ENCODE measurements around the gene STAC. TPM values are rescaled to one million over a fixed set of nuclear protein-coding genes. Genes with fewer than 3 reads are reported as not detected.

The STAC gene
- total and polyA plus RNA-seq, 4 donors: 0.21 to 0.56 (median 0.39) TPM

DNA sequence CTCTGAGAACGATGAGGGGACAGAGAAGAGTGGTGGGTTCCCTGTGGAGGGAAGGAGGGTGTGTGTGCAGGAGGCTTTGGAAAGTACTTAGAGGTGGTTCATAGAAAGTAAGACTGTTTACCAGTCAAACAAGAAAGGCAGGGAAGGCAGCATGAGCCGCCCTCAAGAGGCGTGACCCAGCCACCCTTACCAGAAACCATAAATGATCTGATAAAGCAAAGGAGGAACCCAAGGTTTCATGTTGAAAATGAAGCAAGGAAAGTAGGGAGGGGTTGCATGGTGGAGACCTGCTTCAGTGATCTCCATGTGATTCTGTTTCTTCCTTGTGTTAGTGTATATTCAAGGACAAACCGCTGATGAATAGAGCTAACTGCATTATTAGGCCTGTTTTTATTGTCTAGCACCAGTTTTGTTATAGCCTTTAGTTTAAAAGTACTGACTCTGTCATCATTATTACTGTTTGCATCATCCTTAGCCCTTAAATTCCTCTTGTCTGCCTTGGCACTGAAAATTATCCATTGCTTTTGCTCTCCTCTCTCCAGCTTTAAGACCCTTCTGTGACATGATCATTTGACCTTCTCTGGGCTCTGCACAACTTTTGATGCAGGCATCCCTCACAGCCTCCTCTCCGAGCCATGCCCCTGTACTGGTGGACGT lies 96.1 kb downstream of the STAC start:
- DNase-seq (ENCODE audit: low spot score): no peak
- WGBS: 73% methylated on average over 6 of the region's 6 CpGs
- no peaks in the 10 kb centered on the region for H3K4me1 ChIP-seq (ENCODE audit: control insufficient read depth in 4 of 4, insufficient read depth in 4 of 4, low read length in 3 of 4)
- H3K4me3 ChIP-seq (ENCODE audit: low read depth in 1 of 3, low read length in 3 of 3): no peak overlapping the region
- H3K9me3 ChIP-seq (ENCODE audit: control insufficient read depth in 4 of 4, low read length in 3 of 4): peaks cover 0 to 4% (median 2%) of the 10 kb centered on the region in 4 donors
- no peak overlapping the region for H3K27ac ChIP-seq (ENCODE audit: low read depth in 1 of 2, low read length in 2 of 2)
- H3K9ac ChIP-seq (ENCODE audit: low read depth in 1 of 2, low read length in 2 of 2): no peak overlapping the region
- no peaks in the 10 kb centered on the region for H3K36me3 ChIP-seq (ENCODE audit: control insufficient read depth in 4 of 4, insufficient read depth in 3 of 4, low read depth in 1 of 4, low read length in 3 of 4)
- TF ChIP-seq FOXA2 (IDR thresholded peaks at IDR 0.05) (no peak), YY1 (IDR thresholded peaks at IDR 0.05) (no peak), EGR1 (IDR thresholded peaks at IDR 0.05; ENCODE audit: low read depth in 2 of 2) (no peak), SP1 (IDR thresholded peaks at IDR 0.05) (no peak), RAD21 (IDR thresholded peaks at IDR 0.05) (no peak)
- TF ChIP-seq, protein P1, sequence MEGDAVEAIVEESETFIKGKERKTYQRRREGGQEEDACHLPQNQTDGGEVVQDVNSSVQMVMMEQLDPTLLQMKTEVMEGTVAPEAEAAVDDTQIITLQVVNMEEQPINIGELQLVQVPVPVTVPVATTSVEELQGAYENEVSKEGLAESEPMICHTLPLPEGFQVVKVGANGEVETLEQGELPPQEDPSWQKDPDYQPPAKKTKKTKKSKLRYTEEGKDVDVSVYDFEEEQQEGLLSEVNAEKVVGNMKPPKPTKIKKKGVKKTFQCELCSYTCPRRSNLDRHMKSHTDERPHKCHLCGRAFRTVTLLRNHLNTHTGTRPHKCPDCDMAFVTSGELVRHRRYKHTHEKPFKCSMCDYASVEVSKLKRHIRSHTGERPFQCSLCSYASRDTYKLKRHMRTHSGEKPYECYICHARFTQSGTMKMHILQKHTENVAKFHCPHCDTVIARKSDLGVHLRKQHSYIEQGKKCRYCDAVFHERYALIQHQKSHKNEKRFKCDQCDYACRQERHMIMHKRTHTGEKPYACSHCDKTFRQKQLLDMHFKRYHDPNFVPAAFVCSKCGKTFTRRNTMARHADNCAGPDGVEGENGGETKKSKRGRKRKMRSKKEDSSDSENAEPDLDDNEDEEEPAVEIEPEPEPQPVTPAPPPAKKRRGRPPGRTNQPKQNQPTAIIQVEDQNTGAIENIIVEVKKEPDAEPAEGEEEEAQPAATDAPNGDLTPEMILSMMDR (IDR thresholded peaks at IDR 0.05; ENCODE audit: low read depth, low read length, missing input control): no peak
- TF ChIP-seq, protein P2, sequence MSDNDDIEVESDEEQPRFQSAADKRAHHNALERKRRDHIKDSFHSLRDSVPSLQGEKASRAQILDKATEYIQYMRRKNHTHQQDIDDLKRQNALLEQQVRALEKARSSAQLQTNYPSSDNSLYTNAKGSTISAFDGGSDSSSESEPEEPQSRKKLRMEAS (IDR thresholded peaks at IDR 0.05): no peak
- H3K27me3 ChIP-seq (ENCODE audit: control insufficient read depth in 4 of 4, insufficient read depth in 4 of 4, low read length in 3 of 4): no peaks in the 10 kb centered on the region

DNA sequence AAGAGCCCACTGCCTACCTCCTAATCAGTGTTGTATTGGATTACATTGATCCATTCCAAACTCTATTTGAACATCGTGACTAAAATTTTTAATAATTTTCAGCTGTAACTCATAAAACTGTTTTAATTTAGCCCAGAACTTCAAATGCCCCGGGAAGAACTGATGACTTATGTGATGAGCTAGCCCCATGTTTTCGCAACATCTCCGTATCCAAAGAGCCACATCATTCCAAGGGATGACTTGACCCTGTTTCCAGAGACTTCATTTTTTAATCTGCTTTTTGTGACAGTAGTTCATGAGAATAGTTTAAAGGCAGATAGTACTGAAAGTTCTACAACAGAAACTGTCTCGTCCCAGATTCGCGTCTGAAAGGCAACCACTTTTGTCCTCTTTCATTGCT lies 97.4 kb downstream of the STAC start:
- WGBS: 88% methylated on average over 7 of the region's 7 CpGs
- peaks cover 0 to 4% (median 2%) of the 10 kb centered on the region in 4 donors for H3K9me3 ChIP-seq (ENCODE audit: control insufficient read depth in 4 of 4, low read length in 3 of 4)
- no peaks in the 10 kb centered on the region for H3K27me3 ChIP-seq (ENCODE audit: control insufficient read depth in 4 of 4, insufficient read depth in 4 of 4, low read length in 3 of 4)

More for the DNA sequence above, 97.4 kb downstream of the STAC start:
- no peak for DNase-seq (ENCODE audit: low spot score)
- no peak overlapping the region for H3K4me3 ChIP-seq (ENCODE audit: low read depth in 1 of 3, low read length in 3 of 3)
- no peak for TF ChIP-seq SP1 (IDR thresholded peaks at IDR 0.05)
- no peak for TF ChIP-seq NR2F2 (IDR thresholded peaks at IDR 0.05)
- no peak for TF ChIP-seq FOXA1 (IDR thresholded peaks at IDR 0.05)
- no peak for TF ChIP-seq EGR1 (IDR thresholded peaks at IDR 0.05; ENCODE audit: low read depth in 2 of 2)
- TF ChIP-seq, protein P3, sequence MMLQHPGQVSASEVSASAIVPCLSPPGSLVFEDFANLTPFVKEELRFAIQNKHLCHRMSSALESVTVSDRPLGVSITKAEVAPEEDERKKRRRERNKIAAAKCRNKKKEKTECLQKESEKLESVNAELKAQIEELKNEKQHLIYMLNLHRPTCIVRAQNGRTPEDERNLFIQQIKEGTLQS (IDR thresholded peaks at IDR 0.05): no peak
- no peak for TF ChIP-seq FOXA2 (IDR thresholded peaks at IDR 0.05)
- TF ChIP-seq, protein P2 (IDR thresholded peaks at IDR 0.05): no peak
- TF ChIP-seq, protein P4, sequence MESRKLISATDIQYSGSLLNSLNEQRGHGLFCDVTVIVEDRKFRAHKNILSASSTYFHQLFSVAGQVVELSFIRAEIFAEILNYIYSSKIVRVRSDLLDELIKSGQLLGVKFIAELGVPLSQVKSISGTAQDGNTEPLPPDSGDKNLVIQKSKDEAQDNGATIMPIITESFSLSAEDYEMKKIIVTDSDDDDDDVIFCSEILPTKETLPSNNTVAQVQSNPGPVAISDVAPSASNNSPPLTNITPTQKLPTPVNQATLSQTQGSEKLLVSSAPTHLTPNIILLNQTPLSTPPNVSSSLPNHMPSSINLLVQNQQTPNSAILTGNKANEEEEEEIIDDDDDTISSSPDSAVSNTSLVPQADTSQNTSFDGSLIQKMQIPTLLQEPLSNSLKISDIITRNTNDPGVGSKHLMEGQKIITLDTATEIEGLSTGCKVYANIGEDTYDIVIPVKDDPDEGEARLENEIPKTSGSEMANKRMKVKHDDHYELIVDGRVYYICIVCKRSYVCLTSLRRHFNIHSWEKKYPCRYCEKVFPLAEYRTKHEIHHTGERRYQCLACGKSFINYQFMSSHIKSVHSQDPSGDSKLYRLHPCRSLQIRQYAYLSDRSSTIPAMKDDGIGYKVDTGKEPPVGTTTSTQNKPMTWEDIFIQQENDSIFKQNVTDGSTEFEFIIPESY (IDR thresholded peaks at IDR 0.05): no peak
- no peak for TF ChIP-seq HNF4A (conservative IDR thresholded peaks at IDR 0.05)
- TF ChIP-seq, protein P1 (IDR thresholded peaks at IDR 0.05; ENCODE audit: low read depth, low read length, missing input control): no peak
- TF ChIP-seq JUND (IDR thresholded peaks at IDR 0.05): no peak
- TF ChIP-seq RAD21 (IDR thresholded peaks at IDR 0.05): no peak
- no peak for TF ChIP-seq TAF1 (conservative IDR thresholded peaks at IDR 0.05)
- H3K36me3 ChIP-seq (ENCODE audit: control insufficient read depth in 4 of 4, insufficient read depth in 3 of 4, low read depth in 1 of 4, low read length in 3 of 4): no peaks in the 10 kb centered on the region
- no peak overlapping the region for H3K9ac ChIP-seq (ENCODE audit: low read depth in 1 of 2, low read length in 2 of 2)
- H3K27ac ChIP-seq (ENCODE audit: low read depth in 1 of 2, low read length in 2 of 2): no peak overlapping the region
- H3K4me1 ChIP-seq (ENCODE audit: control insufficient read depth in 4 of 4, insufficient read depth in 4 of 4, low read length in 3 of 4): no peaks in the 10 kb centered on the region
